Measurements from ENCODE around the gene FGGY.
A peak's percentile ranks its signal among the peaks of the same experiment; 100 is the strongest.
"Not testable (repeated sequence)": the region's sequence is repeated elsewhere in the genome, so short reads cannot be mapped to it uniquely, and the experiment has no call there.

FGGY gene

GRCh38 chr1:59731591-59731990 is 434.7 kb downstream of the FGGY start:
- no peak overlapping the region for H3K9ac ChIP-seq (ENCODE audit: low read length)

GRCh38 chr1:59732214-59732955 is 435.5 kb downstream of the FGGY start:
- peak overlapping the region; percentile 93 for H3K27ac ChIP-seq (ENCODE audit: low read depth, low read length)
- H3K27me3 ChIP-seq (ENCODE audit: control insufficient read depth in 1 of 2, insufficient read depth in 2 of 2, low read length in 2 of 2), result no peaks in the 10 kb centered on the region
- H3K9ac ChIP-seq (ENCODE audit: low read length), result no peak overlapping the region
- no peaks in the 10 kb centered on the region for H3K9me3 ChIP-seq (ENCODE audit: low read length)
- H3K4me3 ChIP-seq (ENCODE audit: low read depth in 1 of 2, low read length in 2 of 2), result no peak overlapping the region
- H3K4me1 ChIP-seq (ENCODE audit: insufficient read depth, low read length), result peaks cover 40% of the 10 kb centered on the region
- no peaks in the 10 kb centered on the region for H3K36me3 ChIP-seq (ENCODE audit: insufficient read depth, low read length)

More at GRCh38 chr1:59731591-59731990, 434.7 kb downstream of the FGGY start:
- Histone ChIP-seq H3K27me3 (ENCODE audit: control insufficient read depth in 1 of 2, insufficient read depth in 2 of 2, low read length in 2 of 2) (no peaks in the 10 kb centered on the region), H3K36me3 (ENCODE audit: insufficient read depth, low read length) (no peaks in the 10 kb centered on the region), H3K4me1 (ENCODE audit: insufficient read depth, low read length) (peaks cover 40% of the 10 kb centered on the region), H3K9me3 (ENCODE audit: low read length) (no peaks in the 10 kb centered on the region), H3K27ac (ENCODE audit: low read depth, low read length) (peak overlapping the region; percentile 93), H3K4me3 (ENCODE audit: low read depth in 1 of 2, low read length in 2 of 2) (peak overlapping the region in 1 of 2 donors; percentile 7)

GRCh38 chr1:59733443-59734141 is 436.7 kb downstream of the FGGY start:
- Histone ChIP-seq H3K27ac (ENCODE audit: low read depth, low read length) (peak overlapping the region; percentile 93), H3K36me3 (ENCODE audit: insufficient read depth, low read length) (no peaks in the 10 kb centered on the region), H3K27me3 (ENCODE audit: control insufficient read depth in 1 of 2, insufficient read depth in 2 of 2, low read length in 2 of 2) (no peaks in the 10 kb centered on the region), H3K4me1 (ENCODE audit: insufficient read depth, low read length) (peaks cover 40% of the 10 kb centered on the region), H3K9me3 (ENCODE audit: low read length) (no peaks in the 10 kb centered on the region), H3K4me3 (ENCODE audit: low read depth in 1 of 2, low read length in 2 of 2) (no peak overlapping the region), H3K9ac (ENCODE audit: low read length) (no peak overlapping the region)

GRCh38 chr1:59735927-59736326 is 439.0 kb downstream of the FGGY start:
- H3K9ac ChIP-seq (ENCODE audit: low read length); H3K4me3 ChIP-seq (ENCODE audit: low read depth in 1 of 2, low read length in 2 of 2); H3K27me3 ChIP-seq (ENCODE audit: control insufficient read depth in 1 of 2, insufficient read depth in 2 of 2, low read length in 2 of 2); H3K9me3 ChIP-seq (ENCODE audit: low read length); H3K27ac ChIP-seq (ENCODE audit: low read depth, low read length); H3K36me3 ChIP-seq (ENCODE audit: insufficient read depth, low read length): not testable (repeated sequence)
- peaks cover 23% of the 10 kb centered on the region for H3K4me1 ChIP-seq (ENCODE audit: insufficient read depth, low read length)

GRCh38 chr1:59736744-59737143 is 439.9 kb downstream of the FGGY start:
- Histone ChIP-seq H3K4me3 (ENCODE audit: low read depth in 1 of 2, low read length in 2 of 2) (no peak overlapping the region), H3K4me1 (ENCODE audit: insufficient read depth, low read length) (peaks cover 15% of the 10 kb centered on the region), H3K27ac (ENCODE audit: low read depth, low read length) (no peak overlapping the region), H3K27me3 (ENCODE audit: control insufficient read depth in 1 of 2, insufficient read depth in 2 of 2, low read length in 2 of 2) (no peaks in the 10 kb centered on the region), H3K9me3 (ENCODE audit: low read length) (no peaks in the 10 kb centered on the region), H3K36me3 (ENCODE audit: insufficient read depth, low read length) (no peaks in the 10 kb centered on the region), H3K9ac (ENCODE audit: low read length) (no peak overlapping the region)

- Histone ChIP-seq H3K9me3 (ENCODE audit: low read length) (no peaks in the 10 kb centered on the region), H3K9ac (ENCODE audit: low read length) (no peak overlapping the region), H3K4me1 (ENCODE audit: insufficient read depth, low read length) (peaks cover 6% of the 10 kb centered on the region), H3K4me3 (ENCODE audit: low read depth in 1 of 2, low read length in 2 of 2) (no peak overlapping the region), H3K27ac (ENCODE audit: low read depth, low read length) (no peak overlapping the region), H3K27me3 (ENCODE audit: control insufficient read depth in 1 of 2, insufficient read depth in 2 of 2, low read length in 2 of 2) (no peaks in the 10 kb centered on the region), H3K36me3 (ENCODE audit: insufficient read depth, low read length) (no peaks in the 10 kb centered on the region)
Observed at GRCh38 chr1:59737638-59738037, 440.7 kb downstream of the FGGY start.

- H3K27me3 ChIP-seq (ENCODE audit: control insufficient read depth in 1 of 2, insufficient read depth in 2 of 2, low read length in 2 of 2), result no peaks in the 10 kb centered on the region
- H3K4me3 ChIP-seq (ENCODE audit: low read depth in 1 of 2, low read length in 2 of 2), result no peak overlapping the region
- H3K36me3 ChIP-seq (ENCODE audit: insufficient read depth, low read length), result no peaks in the 10 kb centered on the region
- H3K4me1 ChIP-seq (ENCODE audit: insufficient read depth, low read length), result peaks cover under 1% of the 10 kb centered on the region
- no peak overlapping the region for H3K9ac ChIP-seq (ENCODE audit: low read length)
- no peaks in the 10 kb centered on the region for H3K9me3 ChIP-seq (ENCODE audit: low read length)
- no peak overlapping the region for H3K27ac ChIP-seq (ENCODE audit: low read depth, low read length)
Observed at GRCh38 chr1:59738152-59738551, 441.3 kb downstream of the FGGY start.

DNA sequence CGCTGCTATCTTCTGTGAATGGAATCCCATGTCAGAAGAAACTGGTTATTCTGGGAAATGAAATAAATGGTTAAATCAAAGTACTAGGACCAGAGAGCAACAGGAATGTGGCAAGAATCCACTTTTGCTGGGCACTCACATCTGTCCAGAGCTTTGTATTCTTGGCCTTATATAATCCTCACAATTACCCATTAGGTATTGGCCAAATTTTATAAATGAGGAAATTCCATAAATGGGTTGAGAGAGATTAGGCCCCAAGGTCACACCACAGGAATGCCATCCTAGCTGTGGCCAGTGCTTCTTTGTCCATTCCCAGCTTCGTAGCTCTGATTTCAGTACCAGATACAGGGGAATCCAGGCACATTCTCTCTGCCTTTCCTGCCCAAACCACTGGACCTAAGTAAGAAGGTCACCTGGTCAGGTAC is 441.7 kb downstream of the FGGY start:
- no peak overlapping the region for H3K4me3 ChIP-seq (ENCODE audit: low read depth in 1 of 2, low read length in 2 of 2)
- no peaks in the 10 kb centered on the region for H3K9me3 ChIP-seq (ENCODE audit: low read length)
- no peak overlapping the region for H3K9ac ChIP-seq (ENCODE audit: low read length)
- H3K4me1 ChIP-seq (ENCODE audit: insufficient read depth, low read length), result no peaks in the 10 kb centered on the region
- H3K36me3 ChIP-seq (ENCODE audit: insufficient read depth, low read length), result no peaks in the 10 kb centered on the region
- H3K27me3 ChIP-seq (ENCODE audit: control insufficient read depth in 1 of 2, insufficient read depth in 2 of 2, low read length in 2 of 2), result no peaks in the 10 kb centered on the region
- H3K27ac ChIP-seq (ENCODE audit: low read depth, low read length), result no peak overlapping the region

DNA sequence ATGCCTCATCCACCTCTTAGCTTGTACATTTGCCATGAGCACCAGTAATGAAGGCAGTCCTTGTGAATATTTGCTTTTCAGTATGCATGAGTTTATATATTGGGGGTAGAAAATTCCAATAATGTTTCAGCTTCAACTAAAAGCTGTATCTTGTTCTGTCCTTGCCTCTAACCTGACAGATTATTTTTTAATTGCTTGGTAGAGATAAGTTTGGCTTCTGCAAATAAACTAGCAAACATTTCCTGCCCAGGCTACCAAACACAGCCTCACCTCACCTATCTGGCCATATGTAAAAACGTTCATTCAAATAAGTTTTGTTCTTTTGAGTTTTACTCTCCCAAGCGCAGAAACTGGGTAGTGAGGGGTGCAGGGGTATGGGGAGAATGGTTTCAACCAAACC is 442.2 kb downstream of the FGGY start:
- H3K9me3 ChIP-seq (ENCODE audit: low read length), result no peaks in the 10 kb centered on the region
- H3K4me3 ChIP-seq (ENCODE audit: low read depth in 1 of 2, low read length in 2 of 2), result no peak overlapping the region
- H3K9ac ChIP-seq (ENCODE audit: low read length), result no peak overlapping the region
- H3K4me1 ChIP-seq (ENCODE audit: insufficient read depth, low read length), result no peaks in the 10 kb centered on the region
- H3K27ac ChIP-seq (ENCODE audit: low read depth, low read length), result no peak overlapping the region
- H3K36me3 ChIP-seq (ENCODE audit: insufficient read depth, low read length), result no peaks in the 10 kb centered on the region
- no peaks in the 10 kb centered on the region for H3K27me3 ChIP-seq (ENCODE audit: control insufficient read depth in 1 of 2, insufficient read depth in 2 of 2, low read length in 2 of 2)

DNA sequence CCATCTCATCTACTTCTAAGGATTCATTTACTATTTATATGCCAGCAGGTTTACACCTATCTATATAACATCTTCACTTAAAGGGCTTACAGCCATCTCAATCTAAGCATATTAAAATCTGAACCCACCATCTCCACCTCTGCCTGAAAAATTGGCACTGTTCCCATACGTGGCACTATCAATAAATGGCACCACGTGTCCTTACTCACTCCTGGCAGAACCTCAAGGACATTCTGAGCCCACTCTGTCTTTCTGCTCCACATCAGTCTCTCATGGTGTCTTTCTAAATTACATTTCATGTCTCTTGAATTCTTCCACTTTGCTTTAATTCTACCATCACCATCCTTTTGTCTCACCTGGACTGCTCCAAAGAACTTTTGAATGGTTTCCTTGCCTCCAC is 445.6 kb downstream of the FGGY start:
- Histone ChIP-seq H3K36me3 (ENCODE audit: insufficient read depth, low read length) (no peaks in the 10 kb centered on the region), H3K27ac (ENCODE audit: low read depth, low read length) (no peak overlapping the region), H3K4me3 (ENCODE audit: low read depth in 1 of 2, low read length in 2 of 2) (no peak overlapping the region), H3K9ac (ENCODE audit: low read length) (no peak overlapping the region), H3K9me3 (ENCODE audit: low read length) (no peaks in the 10 kb centered on the region), H3K4me1 (ENCODE audit: insufficient read depth, low read length) (no peaks in the 10 kb centered on the region), H3K27me3 (ENCODE audit: control insufficient read depth in 1 of 2, insufficient read depth in 2 of 2, low read length in 2 of 2) (no peaks in the 10 kb centered on the region)

DNA sequence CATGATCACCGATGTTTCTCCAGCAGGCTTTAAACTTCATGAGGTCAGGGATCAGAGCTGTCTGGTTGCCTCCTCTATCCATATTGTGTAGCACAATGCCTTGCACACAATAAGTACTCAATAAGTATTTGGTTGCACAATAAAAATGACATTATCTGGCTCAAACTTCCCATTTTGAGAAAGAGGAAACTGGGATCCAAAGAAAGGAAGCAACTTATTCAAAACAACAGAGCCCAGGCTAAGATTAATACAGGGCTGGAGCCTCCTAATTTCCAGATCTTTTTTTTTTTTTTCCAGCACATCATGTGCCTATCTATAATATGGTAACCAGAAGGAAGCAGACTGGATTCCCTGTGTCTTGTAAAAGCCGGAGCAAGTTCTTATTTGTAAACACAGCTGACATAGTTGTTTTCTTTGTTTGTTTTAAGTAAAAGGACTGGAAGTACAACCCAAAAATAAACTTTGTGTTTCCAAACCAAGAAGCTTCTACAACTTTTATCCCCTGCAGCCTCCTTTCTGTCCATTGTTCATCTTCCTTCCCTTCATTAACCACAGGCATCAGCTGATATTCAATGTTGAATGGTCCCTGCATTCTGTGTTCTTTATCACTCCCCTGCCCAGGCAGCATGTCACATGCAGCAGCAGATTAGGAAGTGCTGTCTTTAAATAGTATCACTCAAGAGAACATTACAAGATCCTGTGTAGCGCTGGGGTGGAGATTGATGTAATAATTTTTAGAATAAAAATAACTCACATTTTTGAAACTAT is 446.6 kb downstream of the FGGY start:
- no peaks in the 10 kb centered on the region for H3K4me1 ChIP-seq (ENCODE audit: insufficient read depth, low read length)

More for the DNA sequence above, 446.6 kb downstream of the FGGY start:
- no peaks in the 10 kb centered on the region for H3K27me3 ChIP-seq (ENCODE audit: control insufficient read depth in 1 of 2, insufficient read depth in 2 of 2, low read length in 2 of 2)
- H3K9ac ChIP-seq (ENCODE audit: low read length), result no peak overlapping the region
- H3K27ac ChIP-seq (ENCODE audit: low read depth, low read length), result no peak overlapping the region
- H3K9me3 ChIP-seq (ENCODE audit: low read length), result no peaks in the 10 kb centered on the region
- no peak overlapping the region for H3K4me3 ChIP-seq (ENCODE audit: low read depth in 1 of 2, low read length in 2 of 2)
- H3K36me3 ChIP-seq (ENCODE audit: insufficient read depth, low read length), result no peaks in the 10 kb centered on the region

Data from muscle layer of colon (tissue), 2 donors.